HAP-1 (cell line): ENCODE data around the gene RAB42.
"Not testable (repeated sequence)": the region's sequence is repeated elsewhere in the genome, so short reads cannot be mapped to it uniquely, and the experiment has no call there.

Source experiments
- DNase-seq, 2 experiments: peaks; one replicate each; pipeline ENCODE4 v3.0.0-alpha.2; 2016 to 2020; ENCODE audit warnings: low spot score in 2 of 2
- H3K27me3 ChIP-seq: fragments of 250-450 bp; sonication (Bioruptor Pico); 2 replicates; pipeline ENCODE4 v1.5.1; 2020; ENCODE audit warnings: low read depth, mild to moderate bottlenecking, moderate library complexity
- H3K36me3 ChIP-seq: fragments of 250-450 bp; sonication (Bioruptor Pico); replicated peaks from 2 replicates; pipeline ENCODE4 v1.5.1; 2020; ENCODE audit warnings: mild to moderate bottlenecking
- H3K4me1 ChIP-seq: fragments of 250-450 bp; sonication (Bioruptor Pico); 2 replicates; pipeline ENCODE4 v1.5.1; 2020; ENCODE audit warnings: mild to moderate bottlenecking
- H3K4me3 ChIP-seq: fragments of 250-450 bp; sonication (Bioruptor Pico); 2 replicates; pipeline ENCODE4 v1.5.1; 2020; ENCODE audit warnings: mild to moderate bottlenecking, moderate library complexity
- H3K9me3 ChIP-seq: fragments of 250-450 bp; sonication (Bioruptor Pico); 2 replicates; pipeline ENCODE4 v1.5.1; 2020; ENCODE audit warnings: mild to moderate bottlenecking, moderate library complexity
- in situ Hi-C: fragments of 300-500 bp; cut with MboI; formaldehyde crosslinking; loops from 3 replicates; pipeline ENCODE4 v1.14.3; 2020; ENCODE audit warnings: low sequenced_read_pairs, inconsistent platforms, mixed read lengths

The RAB42 gene

DNA sequence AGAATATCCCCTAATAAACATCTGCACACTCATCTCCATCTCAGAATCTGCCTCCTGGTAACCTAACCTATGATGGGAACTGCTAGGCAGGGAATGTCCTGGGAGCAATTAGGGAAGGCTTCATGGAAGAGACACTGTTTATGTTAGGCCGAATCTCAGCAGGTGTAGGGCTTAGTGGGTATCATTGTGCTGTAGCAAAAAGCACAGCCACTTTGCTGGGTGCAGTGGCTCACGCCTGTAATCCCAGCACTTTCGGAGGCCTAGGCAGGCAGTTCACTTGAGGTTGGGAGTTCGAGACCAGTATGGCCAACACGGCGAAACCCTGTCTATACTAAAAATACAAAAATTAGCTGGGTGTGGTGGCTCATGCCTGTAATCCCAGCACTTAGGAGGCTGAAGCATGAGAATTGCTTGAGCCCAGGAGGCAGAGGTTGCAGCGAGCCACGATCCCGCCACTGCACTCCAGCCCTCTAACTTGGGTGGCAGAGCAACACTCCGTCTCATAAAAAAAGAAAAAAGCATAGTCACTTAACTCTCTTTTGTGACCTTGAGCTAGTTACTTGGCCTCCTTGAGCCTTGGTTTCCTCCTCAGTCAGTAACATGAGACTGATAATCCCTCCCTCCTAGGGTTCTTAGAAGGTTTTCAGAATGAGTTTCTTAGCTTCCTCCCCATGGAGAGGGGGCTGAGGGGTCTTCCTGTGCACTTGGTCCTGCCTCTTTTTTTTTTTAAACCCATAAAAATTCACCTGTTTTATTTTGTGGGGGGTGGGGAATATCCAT is 3.5 kb downstream of the RAB42 start:
- no peak overlapping the region for H3K4me3 ChIP-seq
- peak in 1 of 2 experiments; percentile 27 for DNase-seq
- H3K9me3 ChIP-seq = no peaks in the 10 kb centered on the region
- in situ Hi-C loops = no loop called here
- H3K27me3 ChIP-seq = no peaks in the 10 kb centered on the region
- peaks cover 4% of the 10 kb centered on the region for H3K36me3 ChIP-seq
- peaks cover 7% of the 10 kb centered on the region; the same call in 1 of the 2 replicates for H3K4me1 ChIP-seq

DNA sequence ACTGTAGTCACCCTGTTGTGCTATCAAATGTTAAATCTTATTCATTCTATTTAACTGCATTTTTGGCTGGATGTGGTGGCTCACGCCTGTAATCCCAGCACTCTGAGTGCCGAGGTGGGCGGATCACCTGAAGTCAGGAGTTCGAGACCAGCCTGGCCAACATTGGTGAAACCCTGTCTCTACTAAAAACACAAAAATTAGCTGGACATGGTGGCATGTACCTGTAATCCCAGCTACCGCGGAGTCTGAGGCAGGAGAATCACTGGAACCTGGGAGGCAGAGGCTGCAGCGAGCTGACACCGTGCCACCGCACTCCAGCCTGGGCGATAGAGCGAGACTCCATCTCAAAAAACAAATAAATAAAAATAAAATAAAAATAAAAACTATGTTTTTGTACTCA is 4.2 kb downstream of the RAB42 start:
- in situ Hi-C loops, H3K36me3 ChIP-seq, H3K9me3 ChIP-seq, H3K4me3 ChIP-seq, H3K4me1 ChIP-seq, H3K27me3 ChIP-seq, DNase-seq: not testable (repeated sequence)

DNA sequence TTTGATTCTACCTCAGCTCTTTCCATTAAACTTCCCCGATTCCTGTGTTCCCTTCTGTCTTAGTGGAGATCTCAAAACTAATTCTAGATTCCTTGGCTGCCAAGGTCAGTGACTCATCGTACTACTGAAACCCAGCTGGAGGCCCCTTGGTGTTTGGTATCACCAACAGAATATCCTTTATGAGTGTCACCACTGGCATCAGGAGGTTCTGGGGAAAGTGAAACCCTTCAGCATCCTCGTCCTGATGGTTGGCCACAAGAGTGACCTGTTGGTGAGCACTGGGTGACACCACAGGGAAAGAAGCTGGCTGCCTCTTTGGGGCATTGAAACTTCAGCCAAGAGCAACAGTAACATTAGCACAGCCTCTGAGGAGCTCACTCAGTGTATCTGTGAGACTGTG is 9.6 kb downstream of the RAB42 start:
- no peaks in the 10 kb centered on the region for H3K9me3 ChIP-seq
- H3K36me3 ChIP-seq = peaks cover 26% of the 10 kb centered on the region
- in situ Hi-C loops = no loop called here
- no peak for DNase-seq
- no peak overlapping the region for H3K4me3 ChIP-seq
- H3K4me1 ChIP-seq = no peaks in the 10 kb centered on the region
- H3K27me3 ChIP-seq = no peaks in the 10 kb centered on the region

DNA sequence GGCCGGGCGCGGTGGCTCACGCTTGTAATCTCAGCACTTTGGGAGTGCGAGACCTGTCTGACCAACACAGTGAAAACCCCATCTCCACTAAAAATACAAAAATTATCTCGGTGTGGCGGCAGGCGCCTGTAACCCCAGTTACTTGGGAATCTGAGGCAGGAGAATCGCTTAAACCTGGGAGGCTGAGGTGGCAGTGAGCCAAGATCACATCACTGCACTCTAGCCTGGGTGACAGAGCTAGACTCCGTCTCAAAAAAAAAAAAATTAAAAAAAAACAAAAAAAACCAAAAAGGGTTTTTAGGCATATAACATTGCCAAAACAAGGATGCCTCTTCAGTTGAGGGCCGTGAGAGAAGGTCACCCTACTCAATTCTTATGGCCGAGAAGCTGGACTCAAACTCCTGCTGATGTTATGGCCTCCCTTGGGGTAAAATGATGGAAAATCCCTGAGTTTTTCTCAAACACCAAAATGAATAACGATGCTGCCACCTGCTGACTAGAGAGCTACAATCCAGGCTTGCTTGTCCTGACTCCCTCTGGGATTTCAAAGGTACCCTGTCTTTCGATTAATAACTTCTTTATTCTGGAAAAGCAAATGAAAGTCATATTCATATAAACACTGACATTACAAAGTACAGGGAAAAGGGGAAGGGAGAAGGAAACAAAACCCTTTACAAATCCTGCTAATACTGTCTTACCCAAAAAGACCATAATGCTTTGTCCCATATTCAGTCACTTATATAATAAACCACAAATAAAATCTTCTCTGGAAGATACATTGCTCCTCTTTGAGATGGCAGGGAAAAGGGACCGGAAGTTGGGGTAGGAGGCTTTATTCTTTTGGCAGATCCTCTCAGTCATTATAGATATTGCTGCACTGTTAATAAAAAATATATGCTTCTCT is 10.7 kb downstream of the RAB42 start:
- H3K27me3 ChIP-seq = no peaks in the 10 kb centered on the region
- in situ Hi-C loops = no loop called here
- no peaks in the 10 kb centered on the region for H3K4me1 ChIP-seq
- DNase-seq = peak; percentile 69 to 75
- H3K4me3 ChIP-seq = no peak overlapping the region
- H3K9me3 ChIP-seq = no peaks in the 10 kb centered on the region
- H3K36me3 ChIP-seq = peaks cover 35% of the 10 kb centered on the region

DNA sequence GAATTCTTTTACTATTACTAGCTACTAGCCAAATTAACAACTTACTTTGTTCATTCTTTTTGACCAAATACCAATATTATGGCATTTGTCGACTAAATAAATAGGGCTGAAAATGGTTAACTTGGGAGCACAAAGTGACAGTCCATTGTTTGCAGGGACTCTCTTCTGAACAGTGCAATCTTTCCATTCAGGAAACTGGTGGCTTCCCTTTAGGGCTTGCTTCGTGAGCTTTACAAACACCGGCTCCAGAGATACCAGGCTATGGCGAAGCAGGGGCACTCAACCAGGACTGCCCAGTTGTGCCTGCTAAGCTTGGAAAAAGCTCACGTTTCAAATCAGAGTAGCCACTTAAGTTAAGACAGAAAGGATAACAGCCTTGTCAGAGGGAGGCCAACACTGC is 12.3 kb downstream of the RAB42 start:
- H3K4me1 ChIP-seq = no peaks in the 10 kb centered on the region
- in situ Hi-C loops = no loop called here
- H3K36me3 ChIP-seq = peaks cover 36% of the 10 kb centered on the region
- H3K4me3 ChIP-seq = no peak overlapping the region
- no peaks in the 10 kb centered on the region for H3K9me3 ChIP-seq
- no peak for DNase-seq
- no peaks in the 10 kb centered on the region for H3K27me3 ChIP-seq

DNA sequence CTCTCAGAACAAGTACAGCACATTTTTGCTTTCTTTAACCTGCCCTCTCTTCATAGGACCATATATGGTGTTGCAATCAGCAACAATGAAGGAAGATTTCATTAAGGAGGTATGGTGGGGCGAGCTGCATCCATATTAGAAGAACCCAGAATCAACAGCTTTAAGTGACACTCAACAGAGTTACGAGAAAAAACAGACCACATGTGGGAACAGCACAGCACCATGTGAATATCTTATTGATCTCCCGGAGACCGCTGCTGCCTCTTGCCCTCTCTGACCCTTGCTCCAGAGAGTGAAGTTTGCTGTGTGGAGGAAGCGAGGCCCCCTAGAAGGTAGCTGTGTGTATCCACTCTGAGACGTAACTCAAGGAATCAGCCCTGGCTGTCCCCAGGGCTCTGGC is 12.9 kb downstream of the RAB42 start:
- Histone ChIP-seq H3K27me3 (no peaks in the 10 kb centered on the region), H3K36me3 (peaks cover 36% of the 10 kb centered on the region), H3K4me1 (no peaks in the 10 kb centered on the region), H3K9me3 (no peaks in the 10 kb centered on the region), H3K4me3 (no peak overlapping the region)
- in situ Hi-C loops = no loop called here
- DNase-seq = no peak

DNA sequence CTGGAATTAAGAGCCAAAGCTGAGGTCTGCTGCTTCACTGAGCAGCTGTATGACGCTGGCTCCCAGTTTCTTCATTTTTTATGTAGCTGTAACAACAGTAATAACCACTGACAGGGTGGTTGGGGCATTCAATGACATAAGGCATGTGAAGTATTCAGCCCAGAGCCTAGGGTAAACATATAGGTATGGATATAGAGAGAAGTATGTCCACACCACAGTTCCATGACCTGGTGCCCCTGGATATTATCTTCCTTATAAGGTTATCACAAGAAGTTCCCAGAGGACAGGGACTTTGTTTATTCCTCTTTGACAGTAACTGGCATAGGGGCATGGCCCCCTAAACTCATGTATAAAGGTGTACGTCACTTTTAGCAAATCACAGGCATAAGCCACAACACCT is 14.7 kb downstream of the RAB42 start:
- in situ Hi-C loops = no loop called here
- no peaks in the 10 kb centered on the region for H3K9me3 ChIP-seq
- H3K36me3 ChIP-seq = peaks cover 43% of the 10 kb centered on the region
- no peaks in the 10 kb centered on the region for H3K27me3 ChIP-seq
- no peak for DNase-seq
- H3K4me1 ChIP-seq = no peaks in the 10 kb centered on the region
- H3K4me3 ChIP-seq = no peak overlapping the region

DNA sequence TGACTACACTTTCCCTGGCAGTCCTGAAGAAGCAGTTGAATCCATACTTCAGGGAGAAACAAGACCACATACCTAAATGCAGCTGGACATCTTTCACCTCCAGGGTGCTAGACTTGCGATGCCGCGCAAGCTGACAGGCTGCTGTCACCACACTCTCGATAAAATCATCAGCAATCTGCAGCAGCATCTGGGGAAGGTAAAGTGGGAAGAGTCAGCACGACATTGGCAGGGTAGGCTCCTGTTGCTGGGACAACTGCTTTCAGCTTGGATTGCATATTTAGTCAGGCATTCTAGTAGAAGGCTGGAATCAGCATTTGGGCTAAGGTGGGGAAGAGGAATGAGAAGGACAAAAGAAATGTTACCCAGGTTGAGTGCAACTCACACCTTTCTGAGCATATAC is 21.1 kb downstream of the RAB42 start:
- H3K36me3 ChIP-seq = peaks cover 32% of the 10 kb centered on the region
- H3K27me3 ChIP-seq = no peaks in the 10 kb centered on the region
- in situ Hi-C loops = no loop called here
- no peaks in the 10 kb centered on the region for H3K4me1 ChIP-seq
- no peaks in the 10 kb centered on the region for H3K9me3 ChIP-seq
- DNase-seq = no peak
- no peak overlapping the region for H3K4me3 ChIP-seq

DNA sequence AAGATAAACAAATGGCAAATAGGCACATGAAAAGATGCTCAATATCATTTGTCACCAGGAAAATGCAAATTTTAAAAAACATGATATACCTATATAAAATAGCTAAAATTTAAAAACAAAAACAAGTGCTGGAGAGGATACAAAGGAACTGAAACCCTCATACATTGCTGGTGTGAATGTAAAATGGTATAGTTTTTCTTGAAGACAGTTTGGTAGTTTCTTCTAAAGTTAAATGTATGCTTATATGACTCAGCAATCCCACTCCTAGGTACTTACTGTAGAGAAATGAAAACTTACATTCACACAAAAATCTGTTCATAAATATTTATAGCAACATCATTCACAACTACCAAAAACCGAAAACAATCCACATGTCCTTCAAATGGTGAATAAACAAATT is 39.6 kb downstream of the RAB42 start:
- in situ Hi-C loops = no loop called here
- Histone ChIP-seq H3K4me3 (no peak overlapping the region), H3K36me3 (no peaks in the 10 kb centered on the region), H3K27me3 (no peaks in the 10 kb centered on the region), H3K4me1 (no peaks in the 10 kb centered on the region), H3K9me3 (no peaks in the 10 kb centered on the region)
- no peak for DNase-seq

DNA sequence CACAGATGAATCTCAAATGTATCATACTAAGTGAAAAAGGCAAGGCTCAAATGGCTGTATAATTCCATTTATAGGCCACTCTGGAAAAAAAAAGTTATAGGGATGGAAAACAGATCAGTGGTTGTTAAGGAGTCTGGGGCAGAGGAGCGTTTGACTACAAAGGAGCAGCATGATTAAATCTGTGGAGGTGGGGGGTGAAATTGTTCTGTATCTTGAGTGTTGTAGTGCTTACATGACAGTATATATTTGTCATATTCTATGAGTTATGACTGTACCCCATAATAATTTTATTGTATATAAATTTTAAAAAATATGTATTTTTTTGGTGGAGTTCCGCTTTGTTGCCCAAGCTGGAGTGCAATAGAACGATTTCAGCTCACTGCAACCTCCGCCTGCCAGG is 40.5 kb downstream of the RAB42 start:
- no peak for DNase-seq
- in situ Hi-C loops = no loop called here
- Histone ChIP-seq H3K27me3 (no peaks in the 10 kb centered on the region), H3K9me3 (no peaks in the 10 kb centered on the region), H3K4me1 (no peaks in the 10 kb centered on the region), H3K4me3 (no peak overlapping the region), H3K36me3 (no peaks in the 10 kb centered on the region)

DNA sequence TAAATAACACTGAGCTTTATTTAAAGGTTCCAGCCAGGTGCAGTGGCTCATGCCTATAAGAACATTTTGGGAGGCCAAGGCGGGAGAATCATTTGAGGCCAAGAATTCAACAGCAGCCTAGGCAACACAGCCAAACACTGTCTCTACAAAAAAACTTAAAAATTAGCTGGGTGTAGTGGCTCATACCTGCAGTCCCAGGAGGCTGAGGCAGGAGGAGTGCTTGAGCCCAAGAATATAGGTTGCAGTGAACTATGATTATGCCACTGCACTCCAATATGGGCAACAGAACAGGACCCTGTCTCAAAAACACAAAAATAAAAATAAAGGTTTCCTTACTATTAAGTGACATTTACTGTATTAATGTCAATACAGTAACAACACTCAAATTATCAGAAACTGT is 48.7 kb downstream of the RAB42 start:
- Histone ChIP-seq H3K9me3 (no peaks in the 10 kb centered on the region), H3K4me1 (peaks cover 10% of the 10 kb centered on the region), H3K4me3 (no peak overlapping the region), H3K27me3 (no peaks in the 10 kb centered on the region), H3K36me3 (0 out of 2 replicates have a peak, but pooled peaks cover 2% of the 10 kb centered on the region)
- DNase-seq = peak; percentile 31 to 47
- in situ Hi-C loops = loop anchor here (10.0 kb wide), 2 partner anchors 234 to 544 kb away; partner anchors contain the start of gene SRSF4

DNA sequence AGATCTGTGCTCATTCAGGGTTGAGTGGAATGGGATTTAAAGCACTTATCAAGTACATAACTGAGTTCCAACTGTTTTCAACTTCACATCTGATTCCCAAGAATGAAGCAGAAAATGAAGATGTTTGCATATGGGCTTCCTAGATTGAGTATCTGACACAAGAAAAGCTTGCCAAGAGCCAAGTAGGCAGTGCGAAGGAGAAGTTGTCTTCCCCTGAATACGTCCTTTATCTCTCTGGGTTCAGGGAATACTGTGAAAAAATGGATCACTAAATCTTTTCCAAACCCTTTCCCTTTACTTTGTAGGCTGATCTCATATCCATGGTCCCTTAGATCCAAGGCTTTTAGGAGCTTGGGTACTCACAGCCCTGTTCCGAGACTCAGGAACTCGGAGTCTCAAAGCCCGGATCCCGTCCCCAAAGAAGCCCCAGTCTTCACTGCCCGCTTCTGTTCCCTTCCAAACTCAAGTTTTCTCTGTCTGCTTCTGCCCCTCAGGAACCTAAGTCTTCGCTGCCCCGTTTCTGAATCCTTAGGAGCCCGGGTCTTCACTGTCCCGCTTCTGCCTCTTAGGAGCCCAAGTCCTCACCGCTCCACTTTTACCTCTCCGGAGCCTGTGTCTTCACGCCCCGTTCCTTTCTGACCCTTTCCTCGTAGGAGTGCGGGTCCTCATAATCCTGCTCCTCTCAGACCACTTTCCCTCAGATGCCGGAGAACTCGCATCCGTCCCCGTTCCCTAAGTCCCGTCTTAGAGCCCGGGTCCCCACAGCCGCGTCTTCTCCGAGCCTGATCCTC is 50.2 kb downstream of the RAB42 start:
- H3K27me3 ChIP-seq = no peaks in the 10 kb centered on the region
- H3K4me3 ChIP-seq = peak overlapping the region; percentile 94
- peaks cover 10% of the 10 kb centered on the region for H3K4me1 ChIP-seq
- in situ Hi-C loops = loop anchor here (10.0 kb wide), 2 partner anchors 233 to 543 kb away; partner anchors contain the start of gene SRSF4
- DNase-seq = no peak
- no peaks in the 10 kb centered on the region for H3K9me3 ChIP-seq
- 0 out of 2 replicates have a peak, but pooled peaks cover 2% of the 10 kb centered on the region for H3K36me3 ChIP-seq

DNA sequence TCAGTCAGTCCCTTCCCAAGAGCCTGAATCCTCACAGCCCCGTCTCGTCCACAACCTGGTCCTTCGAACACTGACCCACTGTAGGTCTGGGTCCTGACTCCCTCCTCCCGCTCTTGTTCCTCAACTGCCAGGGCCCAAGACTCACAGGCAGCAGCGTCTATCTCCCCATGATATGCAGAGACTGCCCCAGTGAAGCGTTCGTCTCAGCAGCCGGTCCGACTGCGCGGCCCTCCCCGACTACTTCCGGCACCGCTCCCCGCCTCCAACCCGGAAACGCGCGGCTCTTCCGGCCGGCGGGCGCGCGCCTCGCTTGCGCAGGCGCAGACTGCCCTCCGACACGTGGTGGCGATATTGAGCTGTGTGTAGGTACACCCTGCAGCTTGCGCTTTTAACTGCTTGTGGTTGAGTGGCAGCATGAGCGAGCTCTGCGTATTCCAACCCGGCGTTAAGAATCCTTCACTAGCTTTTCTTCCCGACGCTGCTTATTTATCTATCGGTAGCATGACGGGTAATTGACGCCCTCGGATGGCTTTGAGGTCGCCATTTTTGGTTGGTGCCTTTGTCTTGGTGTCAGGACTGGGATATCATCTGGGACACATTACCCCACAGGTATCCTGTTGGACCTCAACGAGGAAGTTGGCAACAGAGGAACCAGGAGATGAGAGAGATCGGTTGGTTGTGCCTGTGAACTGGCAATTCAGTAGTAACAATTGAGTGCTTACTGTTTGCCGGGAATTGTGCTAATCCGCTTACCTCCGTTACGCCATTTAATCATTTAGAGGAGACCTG is 51.0 kb downstream of the RAB42 start, which contains the start of gene TAF12:
TSS of gene TAF12 (minus strand) at position 221 of the 789 bp plus-strand sequence. CDS start 20,986 bp downstream, outside the sequence.
- Histone ChIP-seq H3K4me1 (peaks cover 16% of the 10 kb centered on the region), H3K27me3 (no peaks in the 10 kb centered on the region), H3K4me3 (peak within 1 kb of the TSS; percentile 94), H3K36me3 (0 out of 2 replicates have a peak, but pooled peaks cover 2% of the 10 kb centered on the region), H3K9me3 (no peaks in the 10 kb centered on the region)
- in situ Hi-C loops = loop anchor here (10.0 kb wide), 2 partner anchors 232 to 542 kb away; partner anchors contain the start of gene SRSF4
- peak; percentile 92 to 94 for DNase-seq
